OCI-LY3 (cell line): ENCODE measurements around the gene HID1.

Experiments
- CTCF ChIP-seq: fragments of 200-600, 300-600 bp; sonication (generic); IDR thresholded peaks from 2 replicates; pipeline ENCODE4 v1.5.1; 2014; ENCODE audit warnings: antibody characterized with exemption, low read length, low read depth
- EZH2phosphoT487 ChIP-seq: fragments of 200-600 bp; shearing (Covaris generic); IDR thresholded peaks from 2 replicates; pipeline ENCODE4 v1.6.1; 2018; ENCODE audit warnings: antibody characterized with exemption, mixed run types, low read depth

GRCh38 chr17:74953134-74953687 is 19.3 kb downstream of the HID1 start:
- TF ChIP-seq CTCF (no peak), EZH2phosphoT487 (no peak)
